NCI-H526 (cell line): ENCODE measurements around the gene ARL4A.

ENCODE experiments used
- DNase-seq, 2 experiments: peaks; one replicate each; lab custom pipeline; 2025; lab: John Stamatoyannopoulos, UW

The ARL4A gene

DNA sequence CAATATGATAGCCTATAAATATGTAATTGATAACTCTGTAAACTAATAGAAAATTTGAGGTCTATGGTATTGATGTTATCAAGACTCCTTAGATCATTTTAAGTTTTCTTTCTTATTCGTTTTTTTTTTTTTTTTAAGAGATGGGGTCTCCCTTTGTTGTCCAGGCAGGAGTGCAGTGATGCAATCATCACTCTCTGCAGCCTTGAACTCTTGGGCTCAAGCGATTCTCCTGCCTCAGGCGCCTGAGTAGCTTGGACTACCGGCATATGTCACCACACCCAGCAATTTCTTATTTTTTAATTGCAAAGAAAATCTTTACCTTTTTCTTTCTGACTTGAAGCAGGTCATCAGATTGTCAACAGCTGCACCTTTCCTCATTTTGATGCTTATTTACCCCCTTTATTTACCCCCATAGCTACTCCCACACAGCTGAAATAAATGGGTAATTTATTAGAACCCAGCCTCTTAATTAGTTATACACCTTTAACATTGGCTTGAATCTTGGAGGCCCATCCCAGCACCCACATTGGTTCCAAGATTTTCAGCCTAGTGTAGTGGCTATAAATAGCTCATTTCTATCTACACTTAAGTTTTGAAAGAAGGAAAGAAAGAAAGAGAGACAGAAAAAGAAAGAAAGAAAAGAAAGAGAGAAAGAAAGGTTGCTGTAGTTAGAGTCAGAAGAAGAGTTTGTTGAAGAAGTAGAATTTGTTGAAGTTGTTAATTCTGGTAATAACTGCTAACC lies 38.3 kb downstream of the ARL4A start:
- DNase-seq, result no peak

DNA sequence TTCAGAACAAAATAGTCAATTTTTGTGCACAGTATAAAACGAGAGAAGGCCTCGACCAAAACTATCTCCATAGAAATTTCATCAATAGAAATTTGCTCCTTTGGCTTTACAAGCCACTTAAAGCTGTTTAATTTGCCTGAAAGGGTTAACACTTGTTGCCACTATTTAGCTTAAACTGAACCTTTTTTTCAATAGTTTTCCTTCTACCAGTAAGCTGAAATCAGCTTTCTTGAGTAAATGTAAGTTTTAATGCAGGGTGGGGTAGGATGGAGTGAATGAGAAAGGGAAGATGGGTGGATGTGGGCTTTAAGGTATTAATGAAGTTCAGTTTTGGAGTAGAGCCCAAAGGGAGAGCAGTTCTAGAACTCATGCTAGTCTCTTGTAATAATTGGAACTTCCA lies 39.5 kb downstream of the ARL4A start:
- no peak for DNase-seq

DNA sequence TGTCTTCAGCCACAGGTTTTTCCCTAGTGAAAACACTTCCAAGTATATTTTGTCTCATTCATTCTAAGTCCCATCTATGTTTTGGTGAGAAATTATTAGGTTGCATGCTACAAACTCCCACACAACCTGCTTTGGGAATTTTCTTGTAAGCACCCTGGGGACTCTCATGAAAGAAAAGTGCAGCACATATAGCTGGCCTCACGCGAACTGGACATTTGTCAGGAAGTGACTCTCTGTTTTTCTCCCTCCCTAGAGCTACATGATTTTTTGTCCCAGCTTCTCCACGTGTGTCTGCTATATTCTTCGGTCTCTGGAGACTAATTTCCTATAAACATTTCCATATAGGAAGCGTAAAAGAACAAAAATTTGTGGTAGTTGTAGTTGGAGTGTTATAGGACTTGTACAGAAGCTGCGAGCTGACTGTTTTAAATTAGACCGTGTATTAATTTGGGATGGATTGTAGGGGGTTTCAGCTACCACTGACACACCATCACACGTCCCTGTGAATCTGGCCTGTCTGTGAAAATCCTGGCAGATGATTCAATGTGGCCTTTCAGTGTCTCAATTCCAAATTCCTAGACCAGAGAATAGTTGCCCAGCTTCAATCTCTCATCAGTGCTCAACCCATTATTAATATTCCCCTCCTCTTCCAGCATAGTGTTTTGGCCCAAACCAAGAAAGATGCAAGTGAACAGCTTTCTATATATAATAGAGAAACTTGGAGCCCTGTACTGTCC lies 40.2 kb downstream of the ARL4A start:
- no peak for DNase-seq

DNA sequence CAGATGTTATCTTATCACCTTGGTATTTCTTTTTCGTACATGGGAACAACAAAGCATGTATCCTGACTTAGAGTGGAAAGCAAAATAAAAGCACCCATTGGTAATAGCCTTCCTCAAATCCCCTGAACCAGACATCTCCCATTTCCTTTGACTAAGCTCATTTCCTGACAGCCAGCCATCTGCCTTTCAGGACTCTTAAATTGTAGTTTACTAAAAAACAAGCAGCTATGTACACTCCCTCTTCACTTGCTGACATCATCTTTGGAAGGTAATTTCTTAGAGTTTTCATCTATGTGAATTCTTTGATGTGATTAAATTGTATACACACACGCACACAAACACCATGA lies 40.7 kb downstream of the ARL4A start:
- no peak for DNase-seq

DNA sequence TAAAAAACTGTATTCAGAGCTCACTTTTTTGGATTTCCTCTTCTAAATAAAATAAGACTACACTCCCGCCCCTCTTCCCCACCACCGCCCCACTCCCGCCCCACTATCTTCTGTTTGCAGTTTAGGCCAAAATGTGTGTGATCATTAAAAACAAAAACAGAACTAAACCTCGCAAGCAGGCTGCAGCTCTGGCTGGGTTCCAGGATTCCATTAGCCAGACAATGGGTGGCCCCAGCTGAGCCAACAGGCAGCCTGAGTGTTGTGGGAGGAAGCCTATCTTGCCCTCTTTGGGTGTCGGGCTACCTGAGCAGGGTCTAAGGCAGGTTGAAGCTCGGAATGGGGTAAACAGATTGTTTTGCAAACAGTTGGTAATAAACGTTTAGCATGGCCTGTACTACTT lies 41.7 kb downstream of the ARL4A start:
- DNase-seq, result no peak

DNA sequence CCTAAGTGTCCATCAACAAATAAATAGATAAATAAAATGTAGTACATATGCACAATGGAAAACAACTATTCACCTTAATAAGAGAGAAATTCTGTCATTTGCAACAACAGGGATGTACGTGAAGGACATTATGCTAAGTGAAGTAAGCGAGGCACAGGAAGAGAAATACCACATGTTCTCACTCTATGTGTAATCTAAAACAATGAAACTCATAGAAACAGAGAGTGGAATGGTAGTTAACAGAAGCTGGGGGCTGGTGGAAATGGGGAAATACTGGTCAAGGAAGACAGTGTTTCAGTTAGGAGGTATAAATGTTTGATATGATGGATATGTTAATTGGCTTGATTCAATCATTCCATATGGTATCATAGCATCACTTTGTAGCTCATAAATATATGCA lies 43.1 kb downstream of the ARL4A start:
- no peak for DNase-seq

DNA sequence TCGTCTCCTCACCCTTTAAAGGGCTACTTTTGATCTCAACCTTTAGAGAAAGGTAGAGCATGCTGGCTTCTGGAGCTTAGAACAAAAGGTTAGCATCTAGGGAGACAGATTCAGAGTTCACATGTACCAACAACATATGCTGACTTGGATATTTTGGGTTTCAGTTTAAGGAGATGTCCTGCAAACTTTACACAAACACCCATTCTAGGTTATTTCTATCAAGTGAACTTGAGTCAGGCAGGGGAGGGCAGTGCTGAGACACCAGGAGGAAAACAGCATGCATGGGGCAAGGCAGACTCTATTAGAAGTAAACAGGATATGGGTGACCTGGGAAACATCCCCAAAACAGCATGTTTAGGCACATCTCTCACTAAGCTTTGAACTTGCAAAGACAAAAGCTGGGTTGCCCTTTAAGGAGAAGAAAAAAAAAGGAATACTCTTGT lies 43.8 kb downstream of the ARL4A start:
- DNase-seq, result peak in 1 of 2 experiments; percentile 8

DNA sequence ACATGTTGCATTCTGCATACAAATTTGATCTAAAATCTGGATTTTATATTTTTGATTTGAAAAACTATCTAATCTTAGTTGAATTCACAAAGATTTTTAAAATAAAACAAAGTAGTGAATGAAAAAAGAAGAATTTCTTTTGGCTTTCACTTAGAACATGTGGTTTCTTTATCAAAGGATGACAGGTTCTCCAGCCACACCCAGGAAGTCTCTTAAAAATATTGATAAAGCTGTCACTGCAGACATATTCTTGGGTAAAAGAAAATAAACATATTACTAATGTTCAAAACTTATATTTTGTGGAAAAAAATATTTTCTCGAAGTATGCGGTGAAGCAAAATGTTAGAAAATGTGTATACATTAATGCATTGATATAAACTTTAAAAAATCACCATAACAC lies 44.3 kb downstream of the ARL4A start:
- no peak for DNase-seq

DNA sequence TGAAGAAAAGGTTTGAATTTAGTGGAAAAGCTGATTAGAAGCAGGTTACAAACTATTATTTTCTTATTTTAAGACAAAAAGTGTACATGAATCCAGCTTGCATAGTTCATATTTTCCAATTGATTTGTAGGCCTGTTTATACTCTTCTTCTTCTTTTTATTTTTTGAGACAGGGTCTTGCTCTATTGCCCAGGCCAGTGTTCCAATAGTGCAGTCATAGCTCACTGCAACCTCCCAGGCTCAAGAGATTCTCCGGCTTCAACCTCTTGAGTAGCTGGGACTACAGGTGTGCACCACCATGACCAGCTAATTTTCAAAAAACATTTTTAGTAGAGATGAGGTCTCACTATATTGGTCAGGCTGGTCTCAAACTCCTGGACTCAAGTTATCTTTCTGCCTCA lies 45.0 kb downstream of the ARL4A start:
- no peak for DNase-seq

DNA sequence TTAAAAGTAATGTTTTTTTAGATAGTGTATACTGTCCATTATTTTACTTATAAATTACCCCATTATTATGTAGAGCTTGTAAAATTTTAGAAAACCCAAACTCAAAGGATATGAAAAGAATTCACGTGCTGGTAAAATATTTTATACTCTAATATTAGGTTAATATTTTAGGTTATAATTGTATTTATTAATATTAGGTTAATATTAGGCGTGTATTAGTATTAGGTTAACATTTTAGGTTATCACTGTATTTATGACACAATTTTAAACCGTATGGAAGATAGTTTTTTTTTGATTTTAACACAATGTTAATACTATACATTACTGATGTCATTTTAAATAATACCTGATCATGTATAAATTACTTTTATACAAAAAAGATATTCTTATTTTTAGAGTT lies 48.5 kb downstream of the ARL4A start:
- DNase-seq, result no peak

DNA sequence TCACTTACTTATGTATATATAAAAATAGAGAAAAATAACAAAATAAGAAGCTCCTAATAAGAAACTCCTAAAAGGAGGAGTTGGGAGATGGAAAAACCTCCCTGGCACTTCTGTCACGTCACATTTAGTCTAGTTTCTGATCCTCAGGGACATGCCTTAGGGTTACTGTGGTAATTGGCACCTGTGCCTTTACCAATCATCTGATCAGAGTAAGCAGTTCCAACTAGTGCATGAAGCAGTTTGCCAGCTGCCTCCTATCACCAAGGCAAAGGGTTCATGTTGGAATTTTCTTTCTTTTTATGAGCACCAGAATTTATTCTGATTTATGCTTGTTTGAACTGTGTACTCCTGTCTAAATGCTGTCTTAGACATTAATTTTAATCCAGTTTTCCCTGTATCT lies 49.9 kb downstream of the ARL4A start:
- no peak for DNase-seq

DNA sequence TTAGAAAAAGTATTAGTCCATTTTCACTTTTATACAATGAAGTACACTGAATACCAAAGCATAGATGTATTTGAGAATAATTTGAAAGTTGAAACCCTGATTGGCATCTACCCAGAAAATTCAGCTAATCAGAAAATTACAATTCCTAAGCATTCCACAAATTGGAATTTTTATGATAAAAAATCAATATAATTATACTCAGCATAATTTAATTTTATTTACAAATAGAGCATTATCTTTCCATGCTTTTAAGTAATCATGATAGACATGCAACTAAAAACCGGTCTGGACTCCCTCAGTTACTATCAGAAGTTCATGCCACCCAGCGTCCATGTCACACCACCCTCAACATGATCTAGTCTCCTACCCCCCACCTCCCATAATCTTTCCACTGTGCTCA lies 50.4 kb downstream of the ARL4A start:
- DNase-seq, result no peak

DNA sequence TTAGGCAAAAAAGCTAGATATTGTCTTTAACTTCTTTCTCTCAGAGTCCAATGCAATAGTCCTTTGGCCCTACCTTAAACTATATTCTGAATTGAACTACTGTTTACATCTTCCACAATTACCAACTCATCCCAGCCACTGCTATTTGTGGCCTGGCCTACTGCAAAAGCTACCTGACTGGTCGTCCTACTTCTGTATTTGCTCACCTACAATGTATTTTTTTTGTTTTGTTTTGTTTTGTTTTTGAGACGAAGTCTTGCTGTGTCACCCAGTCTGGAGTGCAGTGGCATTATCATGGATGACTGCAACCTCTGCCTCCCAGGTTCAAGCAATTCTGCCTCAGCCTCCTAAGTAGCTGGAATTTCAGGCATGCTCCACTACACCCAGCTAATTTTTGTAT lies 51.2 kb downstream of the ARL4A start:
- DNase-seq, result no peak
